ENCODE measurements around the gene KRT4.
"Not testable (repeated sequence)": the region's sequence is repeated elsewhere in the genome, so short reads cannot be mapped to it uniquely, and the experiment has no call there.

KRT4 gene

DNA sequence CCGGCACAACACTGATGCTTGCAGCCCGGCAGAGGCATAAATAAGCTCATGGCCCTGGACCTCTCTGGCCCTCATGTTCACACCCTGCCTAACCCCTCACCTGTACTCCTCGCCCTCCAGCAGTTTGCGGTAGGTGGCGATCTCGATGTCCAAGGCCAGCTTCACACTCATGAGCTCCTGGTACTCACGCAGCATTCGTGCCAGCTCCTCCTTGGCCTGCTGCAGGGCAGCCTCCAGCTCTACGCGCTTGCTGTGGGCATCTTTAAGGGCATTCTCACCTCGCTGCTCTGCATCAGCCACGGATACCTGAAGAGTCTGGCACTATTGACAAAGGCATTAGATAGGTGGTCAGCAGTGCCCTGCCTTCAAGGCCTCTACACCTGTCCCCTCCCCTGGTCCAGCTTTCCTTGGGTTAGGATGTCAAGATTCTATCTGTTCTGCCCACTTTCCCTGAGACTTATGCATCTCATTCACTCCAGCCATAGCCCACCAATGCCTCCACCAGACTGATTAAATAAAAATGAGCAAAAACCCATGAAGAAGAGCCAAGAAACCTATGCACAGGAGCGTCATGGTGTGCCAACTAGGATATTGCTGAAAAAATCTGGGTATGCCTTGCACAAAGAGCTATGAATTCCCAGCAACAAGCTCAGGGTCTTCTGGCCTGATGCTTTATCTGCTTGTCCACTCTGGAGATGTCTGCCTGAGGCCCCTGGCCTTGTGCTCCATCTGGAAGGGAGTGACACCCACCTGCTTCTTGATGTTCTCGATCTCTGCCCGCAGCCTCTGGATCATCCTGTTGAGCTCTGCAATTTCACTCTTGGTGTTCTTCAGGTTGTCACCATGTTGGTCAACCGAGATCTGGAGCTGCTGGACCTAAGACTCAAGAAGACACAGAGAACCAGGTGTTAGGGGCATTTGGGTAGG, 6.1 kb downstream of the KRT4 start:
- no peak for DNase-seq (ENCODE audit: low spot score)

DNA sequence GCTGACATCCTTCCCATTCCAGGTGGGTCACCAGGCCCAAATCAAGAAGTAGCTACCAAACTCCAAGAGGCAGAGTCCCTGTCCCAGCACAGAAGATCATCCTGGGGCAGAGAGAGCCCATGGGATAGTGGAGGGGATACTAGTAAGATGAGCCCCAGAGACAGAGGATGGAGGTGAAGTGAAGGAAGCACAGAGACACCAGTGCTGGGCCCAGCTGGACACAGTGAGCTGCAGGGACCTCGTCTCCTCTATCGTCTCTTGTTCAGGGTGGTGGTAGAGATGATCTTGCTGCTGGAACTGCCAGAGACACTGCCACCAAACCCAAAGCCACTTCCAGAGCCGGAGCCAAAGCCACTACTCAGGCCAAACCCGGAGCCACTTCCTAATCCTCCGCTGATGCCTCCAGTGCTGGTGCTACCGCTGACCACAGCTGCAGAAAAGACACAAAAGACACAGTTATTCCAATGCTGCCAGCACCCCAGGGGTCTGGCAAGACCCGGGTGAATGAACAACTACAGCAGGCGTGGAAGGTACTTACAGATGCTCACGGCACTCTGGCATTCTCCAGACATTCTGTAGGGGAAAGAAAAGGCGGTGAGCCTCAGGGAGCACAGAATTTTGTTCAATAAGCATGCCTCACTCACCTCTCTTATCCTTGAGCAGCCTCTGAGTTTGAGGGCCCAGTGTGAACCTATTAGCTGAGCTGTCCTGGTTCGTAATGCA, 6.9 kb downstream of the KRT4 start:
- no peak for DNase-seq (ENCODE audit: low spot score)

GRCh38 chr12:52806169-52806811, 7.6 kb downstream of the KRT4 start:
- DNase-seq (ENCODE audit: low spot score) = no peak

DNA sequence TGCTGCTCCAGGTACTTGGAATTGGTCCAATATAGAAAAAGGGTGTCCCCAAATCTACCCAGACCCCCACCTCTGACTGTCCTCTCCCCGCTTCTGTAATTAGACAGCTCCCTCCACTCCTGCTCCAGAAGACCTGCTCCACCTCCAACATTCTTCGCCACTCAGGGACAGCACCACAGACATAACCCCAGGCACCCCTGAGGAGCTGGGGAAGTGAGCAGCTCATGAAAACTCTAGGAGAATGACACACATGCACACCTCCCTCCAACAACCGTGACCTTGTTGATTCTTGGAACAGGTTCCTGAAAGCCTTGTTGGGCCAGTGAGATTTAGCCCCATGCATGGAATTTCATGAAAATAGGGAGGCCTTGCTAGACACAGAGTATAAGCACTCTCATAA, 8.2 kb downstream of the KRT4 start:
- no peak for DNase-seq (ENCODE audit: low spot score)

DNA sequence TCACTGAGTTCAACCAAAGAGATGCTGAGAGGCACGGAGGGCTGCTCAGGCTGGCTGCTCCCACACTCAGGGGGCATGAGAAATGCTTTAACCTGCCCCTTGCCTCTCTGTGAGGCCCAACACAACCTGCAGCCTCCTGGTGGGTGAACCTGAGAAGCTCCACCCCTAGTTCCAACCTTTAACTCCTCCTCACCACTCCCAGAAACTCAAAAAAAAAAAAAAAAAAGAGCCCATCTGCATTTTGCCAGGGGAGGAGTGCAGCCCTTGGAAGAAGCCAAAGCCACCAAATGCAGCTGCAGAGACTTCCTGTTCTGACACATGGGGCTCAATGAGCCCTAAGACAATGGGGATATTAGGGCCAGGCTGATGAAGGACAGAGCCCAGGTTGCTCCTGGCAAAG, 8.9 kb downstream of the KRT4 start:
- no peak for DNase-seq (ENCODE audit: low spot score)

GRCh38 chr12:52802442-52802841, 11.5 kb downstream of the KRT4 start:
- DNase-seq (ENCODE audit: low spot score) = no peak

GRCh38 chr12:52801773-52802172, 12.1 kb downstream of the KRT4 start:
- no peak for DNase-seq (ENCODE audit: low spot score)

DNA sequence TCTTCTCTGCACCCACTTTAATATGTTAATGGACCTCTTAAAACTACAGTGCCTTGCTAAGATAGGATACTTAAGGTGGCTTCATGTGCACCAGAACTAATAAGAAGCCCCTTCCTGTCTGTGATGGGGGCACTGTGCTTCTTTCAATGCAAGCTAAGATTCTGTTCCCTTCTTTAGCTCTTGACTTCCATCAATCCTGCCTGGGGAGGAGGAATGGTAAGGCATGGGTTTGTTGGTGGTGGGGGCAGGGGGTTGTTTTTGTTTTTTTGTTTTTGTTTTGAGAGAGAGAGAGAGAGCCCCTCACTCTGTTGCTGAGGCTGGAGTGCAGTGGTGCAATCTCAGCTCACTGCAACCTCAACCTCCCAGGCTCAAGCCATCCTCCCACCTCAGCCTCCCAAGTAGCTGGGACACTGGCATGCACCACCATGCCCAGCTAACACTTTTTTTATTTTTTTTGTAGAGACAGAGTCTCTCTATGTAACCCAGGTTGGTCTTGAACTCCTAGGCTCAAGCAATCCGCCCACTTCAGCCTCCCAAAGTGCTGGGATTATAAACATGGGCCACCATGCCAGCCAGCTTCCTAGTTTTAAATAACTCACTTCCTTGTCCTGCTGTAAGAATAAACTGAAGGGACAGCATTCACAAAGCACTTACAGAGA, 13.5 kb downstream of the KRT4 start:
- no peak for DNase-seq (ENCODE audit: low spot score)

DNA sequence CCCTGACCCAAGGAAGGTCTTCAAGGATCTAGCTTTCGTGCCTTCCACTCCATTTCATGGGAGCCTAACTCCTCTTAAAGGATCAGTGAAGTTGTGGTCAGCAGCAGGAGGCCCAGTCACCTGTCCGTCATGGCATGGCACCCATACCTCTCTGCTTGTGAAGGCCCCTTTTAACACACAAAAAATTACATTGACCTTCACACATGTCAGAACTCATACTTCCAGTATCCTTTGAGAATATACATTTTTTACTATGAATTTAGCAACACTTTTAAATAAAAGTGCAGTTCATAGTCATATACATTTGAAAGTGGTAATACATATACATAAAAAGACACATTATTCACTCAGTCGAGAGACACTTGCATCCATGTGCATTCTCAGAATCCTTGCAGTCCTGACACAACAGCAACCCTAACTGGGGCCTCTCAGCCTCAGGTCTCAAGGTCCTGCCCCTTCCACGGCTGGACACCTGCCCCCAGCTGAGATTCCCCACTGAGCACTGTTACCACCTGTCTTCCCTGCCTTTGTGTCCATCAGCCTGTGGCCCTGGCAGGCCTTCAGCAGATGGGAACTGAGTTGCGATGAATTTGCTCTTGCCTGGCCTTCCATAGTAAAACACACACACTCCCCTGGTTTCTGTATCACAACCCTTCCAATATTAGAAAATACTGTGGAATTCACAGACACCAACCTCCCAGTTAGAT, 14.3 kb downstream of the KRT4 start:
- DNase-seq (ENCODE audit: low spot score) = no peak

DNA sequence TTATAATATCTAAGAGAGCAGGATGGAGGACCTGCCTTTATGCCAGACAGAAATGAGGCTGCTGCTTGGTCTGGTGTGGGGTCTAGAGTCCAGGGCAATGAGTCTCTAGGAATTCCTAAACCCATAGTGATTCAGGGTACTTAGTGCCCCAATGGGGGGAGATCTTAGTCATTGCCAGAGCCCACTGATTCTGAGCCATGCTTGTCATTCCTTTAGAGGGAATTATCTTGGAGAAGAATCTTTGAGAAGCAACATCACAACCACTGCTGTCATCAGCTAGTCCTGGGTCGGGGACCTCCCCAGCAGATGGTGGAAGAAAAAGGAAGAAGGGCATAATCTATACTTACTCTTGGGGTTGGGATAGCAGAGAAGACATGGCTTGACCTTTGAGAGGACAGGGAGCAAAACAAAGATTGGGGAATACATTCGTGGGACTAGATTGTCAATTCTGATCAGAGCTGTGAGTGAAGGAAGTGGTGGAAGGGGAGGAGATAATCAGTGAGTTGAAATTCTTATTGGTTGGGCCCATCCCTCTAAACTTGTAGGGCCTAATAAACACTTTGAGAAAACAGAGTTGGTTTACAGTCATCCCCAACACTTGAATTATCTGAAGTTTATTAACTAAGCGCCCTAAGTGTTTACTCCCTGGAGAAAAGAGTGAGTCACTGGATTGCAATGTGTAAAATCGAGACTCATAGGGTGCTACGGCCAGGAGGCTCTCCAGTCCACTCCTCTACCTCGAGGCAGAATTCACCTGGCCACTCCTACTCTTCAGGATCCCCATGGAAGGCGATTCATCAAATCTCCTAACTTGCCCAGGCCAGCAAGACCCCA, 15.0 kb downstream of the KRT4 start:
- DNase-seq (ENCODE audit: low spot score) = peak; percentile 89

GRCh38 chr12:52798003-52798670, 15.8 kb downstream of the KRT4 start:
- peak; percentile 34 for DNase-seq (ENCODE audit: low spot score)

DNA sequence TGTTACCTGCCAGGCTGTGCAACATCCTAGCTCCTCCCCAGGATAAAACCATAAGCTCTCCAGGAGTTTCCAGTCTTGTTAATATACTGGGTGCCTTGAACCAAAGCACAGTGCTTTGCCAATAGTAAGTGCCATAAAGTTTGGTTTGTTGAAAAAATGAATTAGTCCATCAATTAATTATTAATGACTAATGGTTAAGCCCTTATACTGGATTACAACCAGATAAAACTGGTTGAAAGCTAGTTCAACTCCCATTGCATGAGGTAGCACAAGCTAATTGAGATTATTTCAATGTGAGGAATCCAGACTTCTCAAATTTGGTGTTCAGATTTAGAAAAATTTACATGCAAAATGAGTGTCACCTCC, 16.4 kb downstream of the KRT4 start:
- DNase-seq (ENCODE audit: low spot score) = no peak

DNA sequence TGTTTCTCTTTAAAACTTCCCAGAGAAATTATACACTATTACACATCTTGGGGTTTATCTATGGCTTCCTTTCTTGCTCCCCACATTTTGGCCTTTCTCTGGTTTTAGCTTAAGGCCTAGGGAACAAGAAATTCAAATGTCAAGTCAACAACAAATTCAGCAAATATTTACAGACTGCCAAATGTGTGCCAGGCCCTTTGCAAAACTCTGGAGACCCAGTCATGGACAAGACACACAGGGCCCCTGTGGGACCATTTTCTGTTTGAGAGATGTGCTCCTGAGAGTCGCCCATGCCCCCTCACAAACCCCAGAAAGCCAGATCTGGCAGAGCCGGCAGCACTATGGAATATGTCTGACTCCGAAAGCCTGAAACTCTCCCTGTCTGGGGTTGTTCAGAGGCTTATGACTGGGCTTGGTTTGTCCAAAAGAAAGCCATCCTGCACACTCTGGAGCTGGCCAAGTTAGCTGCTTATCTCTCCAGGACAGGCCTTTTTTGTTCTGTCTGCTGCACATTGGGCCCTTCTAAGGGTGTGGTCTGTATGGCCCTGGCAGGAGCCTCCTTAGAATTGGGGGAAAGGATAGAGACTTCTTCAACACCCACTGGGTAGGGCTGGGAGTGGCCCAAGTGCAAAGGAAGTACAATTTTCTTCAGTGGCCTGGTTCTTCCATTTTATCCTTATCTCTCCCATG, 16.9 kb downstream of the KRT4 start:
- DNase-seq (ENCODE audit: low spot score) = peak; percentile 45

- no peak for DNase-seq (ENCODE audit: low spot score)
Observed at GRCh38 chr12:52796429-52796794, 17.5 kb downstream of the KRT4 start.

DNA sequence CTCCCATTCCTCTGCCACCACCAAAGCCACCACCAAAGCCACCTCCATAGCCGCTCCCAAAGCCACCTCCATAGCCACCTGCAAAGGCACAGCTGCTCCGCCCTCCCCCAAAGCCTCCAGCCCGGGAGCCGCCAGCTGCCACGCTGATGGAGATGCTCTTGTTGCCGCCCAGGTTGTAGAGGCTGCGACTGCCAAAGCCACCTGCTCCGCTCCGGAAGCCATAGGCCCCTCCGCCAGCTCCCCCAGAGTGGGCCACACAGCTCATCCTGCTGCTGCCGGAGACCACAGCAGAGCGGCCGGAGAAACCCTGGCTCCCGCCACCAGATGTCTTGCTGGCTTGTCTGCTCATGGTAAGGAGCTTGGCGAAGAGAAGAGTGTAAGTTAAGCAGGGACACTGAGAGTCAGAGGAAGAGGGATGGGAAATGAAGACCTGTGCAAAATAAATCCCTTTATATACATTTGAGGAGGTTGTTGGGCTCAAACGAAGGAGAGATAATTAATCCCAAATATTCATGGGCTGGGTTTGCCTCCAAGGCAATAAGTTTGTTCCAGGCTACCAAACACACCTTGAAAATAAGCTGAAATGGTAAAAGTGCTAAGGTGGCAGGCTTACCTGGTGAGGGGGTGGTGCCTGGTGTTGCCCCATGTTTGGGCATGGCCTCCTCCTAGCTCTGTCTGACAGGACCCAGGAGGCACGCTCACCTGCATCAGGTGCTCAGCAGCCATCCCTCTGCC, 18.1 kb downstream of the KRT4 start, which contains the start of gene KRT3:
KRT3 (minus strand) TSS at position 424 of the 735 bp plus-strand sequence; CDS start at position 349, 75 bp downstream.
- DNase-seq (ENCODE audit: low spot score) = no peak

DNA sequence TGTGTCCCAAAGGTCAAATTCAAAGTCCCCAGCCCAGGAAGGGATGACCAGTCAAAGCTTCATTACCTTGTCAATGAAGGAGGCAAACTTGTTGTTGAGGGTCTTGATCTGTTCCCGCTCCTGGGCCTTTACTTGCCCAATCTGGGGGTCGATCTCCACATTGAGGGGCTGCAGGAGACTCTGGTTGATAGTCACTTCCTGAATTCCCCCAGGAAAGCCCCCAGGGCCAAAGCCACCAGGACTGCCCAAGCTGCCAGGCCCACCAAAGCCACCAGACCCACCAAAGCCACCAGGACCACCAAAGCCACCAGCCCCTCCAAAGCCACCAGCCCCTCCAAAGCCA, 18.6 kb downstream of the KRT4 start:
- not testable (repeated sequence) for DNase-seq (ENCODE audit: low spot score)

DNA sequence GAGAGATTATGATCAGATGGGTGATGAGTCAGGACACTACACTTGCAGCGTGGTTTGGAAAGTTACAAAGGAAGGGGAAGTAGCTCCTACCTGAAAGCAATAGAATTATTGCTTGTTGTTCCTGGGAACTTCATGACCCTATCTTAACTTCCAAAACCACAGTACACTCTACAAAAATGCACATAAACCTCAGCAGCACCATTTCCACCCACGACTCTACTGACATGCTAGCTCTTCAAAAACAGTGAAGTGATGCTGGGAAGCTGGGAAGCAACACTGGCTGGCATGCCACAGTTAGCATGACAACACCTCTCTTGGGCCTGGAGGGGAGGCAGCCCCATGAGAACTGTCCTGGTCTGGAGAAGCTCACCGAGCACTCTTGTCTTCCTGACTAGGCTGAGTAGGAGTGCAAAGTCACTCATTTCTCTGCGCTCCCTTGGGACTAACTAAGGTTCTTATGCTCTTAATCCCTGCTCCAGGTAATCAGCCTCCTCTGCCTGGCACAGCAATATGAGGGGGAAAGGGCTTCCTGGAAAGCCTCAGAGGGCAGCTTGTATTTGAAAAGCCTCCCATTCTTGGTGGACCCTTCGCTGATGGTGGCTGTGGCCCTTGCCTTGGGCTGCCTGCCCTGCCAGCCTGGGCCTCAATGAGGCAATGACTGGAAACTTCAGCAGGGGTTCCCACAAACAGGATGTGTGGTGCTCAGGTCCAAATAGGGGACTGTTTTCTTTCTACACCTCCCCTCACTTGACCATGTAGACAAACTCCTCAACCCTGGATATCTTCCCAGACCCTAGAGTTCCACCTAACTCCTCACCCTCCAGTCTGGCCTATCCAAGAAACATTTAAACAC, 19.2 kb downstream of the KRT4 start:
- DNase-seq (ENCODE audit: low spot score) = peak; percentile 19
